ENCODE measurements around the gene IPO9.
A peak's percentile ranks its signal among the peaks of the same experiment; 100 is the strongest.
"Not testable (repeated sequence)": the region's sequence is repeated elsewhere in the genome, so short reads cannot be mapped to it uniquely, and the experiment has no call there.

IPO9 gene

GRCh38 chr1:201810466-201811216, 18.3 kb upstream of the IPO9 start:
- no peak for DNase-seq

GRCh38 chr1:201813226-201813625, 15.7 kb upstream of the IPO9 start:
- no peak for DNase-seq

DNA sequence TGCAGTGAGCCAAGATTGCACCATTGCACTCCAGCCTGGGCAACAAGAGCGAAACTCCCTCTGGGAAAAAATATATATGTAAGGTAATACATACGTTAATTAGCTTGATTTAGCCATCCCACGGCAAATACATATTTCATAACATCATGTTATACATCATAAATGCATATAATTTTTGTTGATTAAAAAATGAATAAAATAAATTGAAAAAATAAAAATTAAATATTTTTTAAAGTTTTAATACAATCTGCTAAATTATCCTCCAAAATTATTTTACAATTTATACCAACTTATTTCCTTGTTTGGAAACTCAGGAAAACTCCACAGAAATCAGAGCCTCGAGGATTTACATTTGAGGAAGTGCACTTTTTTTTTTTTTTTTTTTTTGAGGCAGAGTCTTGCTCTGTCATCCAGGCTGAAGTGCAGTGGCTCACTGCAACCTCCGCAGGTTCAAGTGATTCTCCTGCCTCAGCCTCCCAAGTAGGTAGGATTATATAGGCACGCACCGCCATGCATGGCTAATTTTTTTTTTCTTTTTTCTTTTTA, 12.6 kb upstream of the IPO9 start:
- no peak for DNase-seq

DNA sequence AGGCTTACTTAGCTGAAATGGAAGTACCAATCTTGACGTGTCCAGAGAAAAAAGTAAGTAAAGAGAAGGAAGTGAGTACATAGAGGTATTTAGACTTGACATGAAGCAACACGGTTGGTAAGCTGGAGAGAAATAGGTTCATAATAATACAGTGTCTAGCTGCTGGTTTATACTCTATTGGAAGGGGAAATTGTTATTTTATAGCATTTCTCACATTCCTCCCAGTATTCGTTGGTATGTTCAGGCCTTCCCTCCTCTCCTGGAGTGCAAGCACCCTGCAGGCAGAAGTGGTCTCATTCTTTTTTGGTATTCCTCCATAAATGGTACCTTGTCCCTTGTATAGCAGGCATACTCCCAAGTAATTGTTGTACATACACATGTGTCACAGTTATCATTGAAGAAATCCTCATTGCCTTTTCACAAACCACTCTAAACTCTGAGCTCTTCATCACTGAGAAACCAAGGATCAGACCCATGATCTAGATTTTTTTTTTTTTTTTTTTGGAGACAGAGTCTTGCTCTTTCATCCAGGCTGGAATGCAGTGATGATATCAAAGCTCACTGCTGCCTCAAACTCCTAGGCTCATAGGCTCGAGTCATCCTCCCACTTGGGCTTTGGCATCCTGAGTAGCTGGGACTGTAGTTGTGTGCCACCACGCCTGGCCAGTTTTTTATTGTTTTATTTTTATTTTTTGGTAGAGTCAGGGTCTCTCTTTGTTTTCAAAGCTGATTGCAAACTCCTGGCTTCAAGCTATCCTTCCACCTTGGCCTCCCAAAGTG, 9.8 kb upstream of the IPO9 start:
- DNase-seq, result peak; percentile 60

DNA sequence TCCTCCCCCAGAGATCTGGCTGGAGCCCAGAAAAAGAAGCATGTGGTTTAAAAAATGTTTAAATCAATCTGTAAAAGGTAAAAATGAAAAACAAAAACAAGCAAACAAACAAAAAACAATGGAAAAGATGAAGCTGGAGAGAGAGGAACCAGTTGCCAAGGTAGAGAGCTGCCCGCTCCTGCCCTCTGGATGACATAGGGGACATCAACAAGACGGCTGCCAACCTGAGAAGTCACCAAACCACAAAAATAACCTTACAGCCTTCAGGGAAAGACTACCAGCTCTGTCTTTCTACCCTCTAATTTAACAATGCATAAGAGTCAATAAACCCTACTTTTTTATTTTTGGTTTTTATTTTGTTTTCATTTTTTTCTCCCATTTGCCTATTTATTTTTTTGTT, 8.5 kb upstream of the IPO9 start:
- DNase-seq, result no peak

DNA sequence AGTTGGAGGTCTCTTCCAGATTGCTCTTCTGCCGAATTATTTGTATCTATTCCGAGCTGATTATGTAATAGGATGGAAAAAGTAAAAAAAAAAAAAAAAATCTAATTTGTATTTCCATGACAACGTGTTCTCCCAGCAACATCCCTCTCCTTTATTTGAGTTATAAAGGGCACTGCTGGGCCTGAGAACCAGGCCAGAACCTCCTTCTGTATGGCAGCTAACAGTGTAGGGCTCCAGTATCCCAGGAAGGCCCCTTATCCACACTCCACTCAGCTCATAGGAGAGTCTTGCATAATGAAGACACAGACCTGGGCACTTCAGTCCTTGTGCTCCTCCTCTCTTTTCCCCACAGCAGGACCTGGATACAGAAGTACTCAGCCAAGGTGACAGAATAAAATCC, 3.7 kb upstream of the IPO9 start:
- no peak for DNase-seq

DNA sequence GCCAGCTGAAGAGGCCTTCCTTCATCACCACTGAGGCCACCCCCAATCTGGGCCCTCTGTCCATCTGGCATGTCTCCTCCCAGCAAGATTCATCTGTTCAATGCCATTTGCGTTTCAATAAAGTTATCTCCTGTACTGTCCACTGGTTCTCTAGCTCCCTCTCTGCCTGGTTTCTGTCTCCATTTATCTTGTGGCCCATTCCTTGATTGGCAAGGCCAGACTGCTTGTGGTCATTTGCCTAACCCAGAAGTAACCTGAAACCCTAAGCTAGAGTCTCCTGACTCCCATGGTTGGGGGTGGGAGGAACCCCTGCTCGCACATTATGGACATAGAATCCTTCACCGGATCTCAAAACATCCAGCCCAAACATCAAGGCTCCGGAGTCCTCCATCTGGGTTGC, 2.1 kb upstream of the IPO9 start:
- peak; percentile 38 for DNase-seq

GRCh38 chr1:201827321-201828216, 1.4 kb upstream of the IPO9 start:
- DNase-seq, result no peak

DNA sequence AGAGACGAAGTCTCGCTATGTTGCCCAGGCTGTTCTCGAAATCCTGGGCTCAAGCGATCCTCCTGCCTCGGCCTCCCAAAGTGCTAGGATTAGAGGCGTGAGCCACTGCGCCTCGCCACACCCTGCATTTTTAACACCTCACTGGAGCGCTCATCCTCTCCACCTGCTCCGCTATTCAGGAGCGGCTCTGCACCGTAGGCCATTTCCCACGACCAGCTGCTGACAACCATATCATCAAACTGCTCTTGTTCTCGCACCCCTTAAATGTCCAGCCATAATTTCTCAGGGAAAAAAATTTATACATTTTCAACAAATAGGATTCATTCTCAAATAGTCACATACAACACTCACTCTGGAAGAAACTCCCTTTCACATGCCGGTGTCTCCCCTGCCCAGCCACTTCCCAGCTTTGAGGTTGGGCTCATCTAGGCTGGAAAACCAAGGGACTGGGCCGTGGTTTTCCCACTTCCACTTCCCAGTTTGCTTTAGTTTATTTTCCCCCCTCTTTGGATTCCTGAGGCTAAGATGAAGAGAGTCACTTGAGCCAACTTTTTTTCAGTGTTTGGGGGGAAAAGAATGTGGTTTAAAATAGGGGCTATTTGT, 639 bp upstream of the IPO9 start:
- peak; percentile 71 for DNase-seq

DNA sequence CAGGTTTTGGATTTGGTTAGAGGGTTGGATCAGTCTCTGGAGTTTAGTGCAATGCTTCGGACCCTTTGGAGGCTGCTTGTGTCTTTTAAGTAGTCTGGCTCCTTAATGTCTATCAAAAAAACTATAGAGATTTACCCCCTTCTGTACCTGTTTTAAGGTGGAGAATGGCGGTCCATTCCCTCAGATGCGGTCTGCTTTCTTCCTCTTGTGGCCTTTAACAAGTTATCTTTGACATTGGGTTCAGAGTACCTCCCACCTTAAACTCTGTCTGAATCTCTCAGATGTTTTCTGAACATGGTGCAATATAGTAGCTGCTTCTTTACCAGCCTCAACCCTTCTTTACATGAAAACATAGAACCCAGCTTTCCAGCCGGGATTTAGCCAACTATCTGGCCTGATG, 2.4 kb downstream of the IPO9 start:
- no peak for DNase-seq

DNA sequence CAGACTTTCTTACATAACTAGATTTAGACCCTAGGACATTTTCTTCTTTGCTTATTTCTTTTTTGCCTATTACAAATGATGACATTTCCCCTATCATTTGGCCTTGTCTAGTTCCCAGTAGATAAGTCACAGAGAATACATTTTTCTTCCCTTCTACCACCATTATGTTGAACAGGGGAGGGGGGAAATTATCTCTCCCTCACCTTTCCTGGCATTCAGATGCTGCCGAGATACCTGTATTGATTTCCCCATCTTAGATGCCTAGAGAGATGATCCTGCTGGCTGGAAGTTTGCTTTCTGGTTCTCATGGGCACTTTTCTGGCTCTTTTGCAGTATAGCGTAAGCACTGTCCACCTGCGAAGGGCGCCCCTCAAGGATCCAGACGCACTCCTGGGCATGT, 5.7 kb downstream of the IPO9 start:
- DNase-seq, result no peak

GRCh38 chr1:201838381-201838780, 9.4 kb downstream of the IPO9 start:
- no peak for DNase-seq

GRCh38 chr1:201839089-201839488, 10.1 kb downstream of the IPO9 start:
- DNase-seq, result not testable (repeated sequence)

DNA sequence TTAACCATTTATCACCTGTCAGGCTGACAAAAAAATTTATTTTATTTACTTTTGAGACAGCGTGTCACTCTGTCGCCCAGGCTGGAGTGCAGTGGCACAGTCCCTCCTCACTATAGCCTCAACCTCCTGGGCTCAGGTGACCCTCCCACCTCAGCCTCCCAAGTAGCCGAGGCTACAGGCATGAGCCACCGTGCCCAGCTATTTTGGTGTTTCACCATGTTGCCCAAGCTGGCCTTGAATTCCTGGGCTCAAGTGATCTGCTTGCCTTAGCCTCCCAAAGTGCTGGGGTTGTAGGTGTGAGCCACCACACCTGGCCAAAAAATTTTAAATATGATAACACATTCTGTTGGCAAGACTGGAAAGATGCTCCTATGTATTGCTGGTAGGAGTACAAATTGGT, 11.1 kb downstream of the IPO9 start:
- no peak for DNase-seq

GRCh38 chr1:201840490-201840889, 11.5 kb downstream of the IPO9 start:
- DNase-seq, result no peak

- no peak for DNase-seq
These were observed 12.4 kb downstream of the IPO9 start for GRCh38 chr1:201841265-201841912.

DNA sequence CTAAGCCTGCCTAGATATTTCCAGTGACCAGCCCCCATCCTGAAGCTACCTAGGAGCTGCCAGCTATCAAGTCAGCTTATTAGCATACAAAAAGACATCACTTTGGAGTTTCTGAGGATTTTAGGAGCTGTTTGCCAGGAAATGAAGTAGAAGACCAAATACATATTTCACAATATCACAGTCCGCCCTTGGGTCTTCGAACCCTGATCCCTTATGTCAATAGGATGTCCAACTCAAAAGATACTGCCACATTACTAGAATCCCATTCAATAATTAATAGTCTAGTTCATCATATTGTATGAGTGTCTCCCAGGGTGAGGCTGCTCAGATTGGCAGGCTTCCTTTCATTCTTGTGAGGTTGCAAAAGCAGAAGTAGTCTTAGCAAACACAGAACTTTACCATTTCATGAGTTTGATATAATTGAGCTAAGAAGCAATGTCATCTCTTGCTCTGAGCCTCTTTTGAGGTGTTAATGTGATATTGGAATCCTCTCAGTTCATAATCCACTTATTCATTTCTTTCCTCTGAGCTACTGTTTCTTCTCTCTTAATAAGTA, 13.6 kb downstream of the IPO9 start:
- DNase-seq, result no peak

- peak; percentile 75 for DNase-seq
These were observed 16.6 kb downstream of the IPO9 start for GRCh38 chr1:201845331-201846083.

DNA sequence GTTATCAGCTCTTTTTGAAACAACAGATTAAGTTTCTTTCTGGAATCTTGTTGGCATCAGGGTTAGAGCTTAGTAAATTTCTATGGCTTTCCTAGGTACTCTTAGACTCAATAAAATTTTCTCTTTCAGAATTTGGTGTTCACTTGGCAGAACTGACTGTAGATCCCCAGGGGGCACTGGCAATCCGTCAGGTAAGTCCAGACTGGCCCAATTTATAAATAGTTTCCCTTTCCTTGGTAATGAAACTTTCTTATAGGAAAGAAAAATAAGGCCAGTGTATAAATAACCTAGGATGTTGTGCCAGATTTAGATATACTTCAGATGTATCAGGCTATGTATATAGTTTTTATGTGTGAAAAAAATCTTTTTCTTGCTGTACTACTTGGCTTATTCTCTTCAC, 18.2 kb downstream of the IPO9 start:
- no peak for DNase-seq

GRCh38 chr1:201848230-201848629, 19.3 kb downstream of the IPO9 start:
- DNase-seq, result no peak
